ENCODE results near the gene KCNT2. TPM values are rescaled to one million over a fixed set of nuclear protein-coding genes. Genes with fewer than 3 reads are reported as not detected.

KCNT2 gene
- polyA plus RNA-seq, 1 of the 3 experiments (the other 2 are of a cell fraction): 0.56 TPM

GRCh38 chr1:196425513-196425912 is 182.7 kb downstream of the KCNT2 start:
- no peak for TF ChIP-seq CHD2 (IDR thresholded peaks at IDR 0.05; ENCODE audit: low read length, partially characterized antibody)
- TF ChIP-seq FOSL2 (IDR thresholded peaks at IDR 0.05; ENCODE audit: borderline replicate concordance, low read depth): no peak
- no peak for TF ChIP-seq ELF1 (IDR thresholded peaks at IDR 0.05)
- no peak for TF ChIP-seq MEF2A (IDR thresholded peaks at IDR 0.05; ENCODE audit: borderline replicate concordance, low read depth)
- TF ChIP-seq RXRA (IDR thresholded peaks at IDR 0.05; ENCODE audit: borderline replicate concordance, low read depth): no peak
- TF ChIP-seq TAF1 (IDR thresholded peaks at IDR 0.05; ENCODE audit: borderline replicate concordance, low read depth, low read length): no peak
- no peak for TF ChIP-seq FOXM1 (IDR thresholded peaks at IDR 0.05; ENCODE audit: low read depth)
- no peak for TF ChIP-seq GATA2 (CRISPR knock-in tag; IDR thresholded peaks at IDR 0.05)
- TF ChIP-seq, protein P1, sequence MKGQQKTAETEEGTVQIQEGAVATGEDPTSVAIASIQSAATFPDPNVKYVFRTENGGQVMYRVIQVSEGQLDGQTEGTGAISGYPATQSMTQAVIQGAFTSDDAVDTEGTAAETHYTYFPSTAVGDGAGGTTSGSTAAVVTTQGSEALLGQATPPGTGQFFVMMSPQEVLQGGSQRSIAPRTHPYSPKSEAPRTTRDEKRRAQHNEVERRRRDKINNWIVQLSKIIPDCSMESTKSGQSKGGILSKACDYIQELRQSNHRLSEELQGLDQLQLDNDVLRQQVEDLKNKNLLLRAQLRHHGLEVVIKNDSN (IDR thresholded peaks at IDR 0.05; ENCODE audit: borderline replicate concordance, low read depth): no peak
- TF ChIP-seq RFX5 (IDR thresholded peaks at IDR 0.05; ENCODE audit: low read length): no peak
- no peak for TF ChIP-seq MAX (IDR thresholded peaks at IDR 0.05; ENCODE audit: low read depth)
- TF ChIP-seq NRF1 (IDR thresholded peaks at IDR 0.05; ENCODE audit: low read depth, low read length): no peak
- TF ChIP-seq PBX3 (IDR thresholded peaks at IDR 0.05): no peak
- no peak for TF ChIP-seq GABPA (IDR thresholded peaks at IDR 0.05; ENCODE audit: low read depth)
- TF ChIP-seq JUND (IDR thresholded peaks at IDR 0.05): no peak
- H3K27me3 ChIP-seq (ENCODE audit: insufficient read depth): no peaks in the 10 kb centered on the region
- no peak for DNase-seq
- WGBS (ENCODE audit: low lambda C conversion rate): 71% methylated on average over 1 of the region's 1 CpG
- no peak overlapping the region for H3K27ac ChIP-seq (ENCODE audit: low read depth in 2 of 2, low read length in 1 of 2)
- no peak overlapping the region for H3K4me2 ChIP-seq
- H3K4me3 ChIP-seq (ENCODE audit: low read depth in 2 of 2, low read length in 1 of 2): no peak overlapping the region
- ChIA-PET POLR2A (no interaction called here), CTCF (no interaction called here)
- no peak overlapping the region for H2AFZ ChIP-seq (ENCODE audit: low read depth)
- H3K4me1 ChIP-seq (ENCODE audit: control insufficient read depth in 1 of 2, insufficient read depth in 2 of 2, low read depth in 1 of 2, low read length in 1 of 2): no peaks in the 10 kb centered on the region
- H3K9me2 ChIP-seq: no peaks in the 10 kb centered on the region
- H4K20me1 ChIP-seq (ENCODE audit: insufficient read depth): no peaks in the 10 kb centered on the region
- H3K9me3 ChIP-seq: no peaks in the 10 kb centered on the region
- no peaks in the 10 kb centered on the region for H3F3A ChIP-seq (replicated peaks; ENCODE audit: insufficient read depth)
- peaks cover 0 to 3% of the 10 kb centered on the region in 2 experiments for H3K36me3 ChIP-seq (replicated peaks in 1 of 2; ENCODE audit: control insufficient read depth in 1 of 2, insufficient read depth in 2 of 2, low read length in 1 of 2)
- H3K9ac ChIP-seq: no peak overlapping the region
- H3K79me2 ChIP-seq (ENCODE audit: insufficient read depth): no peaks in the 10 kb centered on the region

DNA sequence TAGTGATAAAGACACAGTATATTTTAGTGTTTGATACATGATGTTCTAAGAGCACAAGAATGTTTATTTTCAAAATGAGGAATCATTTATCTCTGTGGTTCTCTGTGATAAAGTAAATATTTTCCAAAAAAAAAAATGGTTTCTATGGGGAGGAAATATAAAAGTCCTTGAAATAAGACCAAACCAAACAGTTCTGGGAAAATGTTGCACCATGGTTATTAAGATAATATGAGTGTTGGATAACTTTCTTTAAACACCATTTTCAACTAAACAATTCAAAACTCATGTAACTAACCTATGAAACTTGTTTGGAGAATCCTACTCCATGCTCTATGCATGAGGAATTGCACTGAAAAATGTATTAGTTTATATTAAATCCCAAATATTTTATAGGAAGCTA is 184.6 kb downstream of the KCNT2 start:
- DNase-seq: no peak
- Histone ChIP-seq H3K36me3 (replicated peaks in 1 of 2; ENCODE audit: control insufficient read depth in 1 of 2, insufficient read depth in 2 of 2, low read length in 1 of 2) (peaks cover 0 to 3% of the 10 kb centered on the region in 2 experiments), H3K27me3 (ENCODE audit: insufficient read depth) (no peaks in the 10 kb centered on the region), H3F3A (replicated peaks; ENCODE audit: insufficient read depth) (no peaks in the 10 kb centered on the region), H3K27ac (ENCODE audit: low read depth in 2 of 2, low read length in 1 of 2) (no peak overlapping the region), H3K9ac (no peak overlapping the region), H4K20me1 (ENCODE audit: insufficient read depth) (no peaks in the 10 kb centered on the region), H3K4me1 (ENCODE audit: control insufficient read depth in 1 of 2, insufficient read depth in 2 of 2, low read depth in 1 of 2, low read length in 1 of 2) (no peaks in the 10 kb centered on the region; a peak in 1 of 4 replicates), H3K79me2 (ENCODE audit: insufficient read depth) (no peaks in the 10 kb centered on the region), H3K9me3 (no peaks in the 10 kb centered on the region), H3K9me2 (no peaks in the 10 kb centered on the region), H3K4me3 (ENCODE audit: low read depth in 2 of 2, low read length in 1 of 2) (no peak overlapping the region), H3K4me2 (no peak overlapping the region), H2AFZ (ENCODE audit: low read depth) (no peak overlapping the region)
- ChIA-PET POLR2A (no interaction called here), CTCF (interaction anchor here (0.5 kb wide), 1 partner anchor 1809 kb away, joined by 3 read pairs; no protein-coding TSS in a partner anchor)
- no peak for TF ChIP-seq MEF2A (IDR thresholded peaks at IDR 0.05; ENCODE audit: borderline replicate concordance, low read depth)
- no peak for TF ChIP-seq TAF1 (IDR thresholded peaks at IDR 0.05; ENCODE audit: borderline replicate concordance, low read depth, low read length)
- TF ChIP-seq EZH2phosphoT487 (IDR thresholded peaks at IDR 0.05; ENCODE audit: borderline replicate concordance, low read depth): no peak
- no peak for TF ChIP-seq RXRA (IDR thresholded peaks at IDR 0.05; ENCODE audit: borderline replicate concordance, low read depth)
- TF ChIP-seq TEAD4 (IDR thresholded peaks at IDR 0.05; ENCODE audit: borderline replicate concordance, insufficient read depth): no peak
- TF ChIP-seq TCF12 (IDR thresholded peaks at IDR 0.05): no peak
- TF ChIP-seq, protein P1 (IDR thresholded peaks at IDR 0.05; ENCODE audit: borderline replicate concordance, low read depth): no peak
- no peak for TF ChIP-seq NRF1 (IDR thresholded peaks at IDR 0.05; ENCODE audit: low read depth, low read length)
- TF ChIP-seq GABPA (IDR thresholded peaks at IDR 0.05; ENCODE audit: low read depth): no peak
- TF ChIP-seq CHD2 (IDR thresholded peaks at IDR 0.05; ENCODE audit: low read length, partially characterized antibody): no peak
